ENCODE measurements around the gene ABCC5.

- TF ChIP-seq GATA3 (IDR thresholded peaks at IDR 0.05; ENCODE audit: low read depth, low read length) (no peak), GATA2 (IDR thresholded peaks at IDR 0.05; ENCODE audit: low read depth, low read length) (no peak)
Measured at GRCh38 chr3:183907911-183908331, 109.8 kb downstream of the ABCC5 start.

Measured in SH-SY5Y (cell line).